Transverse colon (tissue), 4 donors: ENCODE results near the gene CDH22. TPM values are rescaled to one million over a fixed set of nuclear protein-coding genes. Genes with fewer than 3 reads are reported as not detected.

Experiments used
- DNase-seq: peaks from one replicate; pipeline ENCODE4 v3.0.0-alpha.2; 2019
- H3K27ac ChIP-seq, 4 donors: fragments of 200-600 bp; sonication (generic); 2 replicates each; pipeline ENCODE4 v1.5.1; 2016 to 2018; ENCODE audit warnings: inconsistent platforms in 4 of 4
- H3K27me3 ChIP-seq: fragments of 200-600 bp; sonication (generic); 2 replicates; pipeline ENCODE4 v1.5.1; 2017; ENCODE audit warnings: inconsistent platforms
- H3K36me3 ChIP-seq, 4 donors: fragments of 200-600 bp; sonication (generic); 2 replicates each; pipeline ENCODE4 v1.5.1; 2017 to 2019; ENCODE audit warnings: inconsistent platforms in 4 of 4
- H3K4me1 ChIP-seq, 4 donors: fragments of 200-600 bp; sonication (generic); 2 replicates each; pipeline ENCODE4 v1.5.1; 2017 to 2020; ENCODE audit warnings: inconsistent platforms in 4 of 4
- H3K4me3 ChIP-seq, 4 donors: fragments of 200-600 bp; sonication (generic); 1 replicate in 1 of 4; 2 replicates in 3 of 4; pipeline versions ENCODE4 v1.5.1 to v1.6.1; 2017 to 2019; ENCODE audit warnings: inconsistent platforms in 4 of 4
- H3K9me3 ChIP-seq, 2 donors: fragments of 200-600 bp; sonication (generic); 2 replicates each; pipeline ENCODE4 v1.5.1; 2017 to 2019; ENCODE audit warnings: inconsistent platforms in 2 of 2
- CTCF ChIP-seq, 5 experiments: fragments of 200-600 bp in 3 of 5; fragments of 450-650 bp in 2 of 5; sonication (generic) in 3 of 5; IDR thresholded peaks; 1 replicate in 2 of 5; 2 replicates in 3 of 5; pipeline ENCODE4 v1.5.1; 2016 to 2017; ENCODE audit warnings: antibody characterized with exemption in 5 of 5, inconsistent platforms in 3 of 5, mild to moderate bottlenecking in 2 of 5, moderate library complexity in 1 of 5
- EP300 ChIP-seq: sonication (generic); formaldehyde crosslinking; IDR thresholded peaks from one replicate; pipeline ENCODE4 v1.6.1; 2017; ENCODE audit warnings: antibody characterized with exemption, low read depth
- POLR2A ChIP-seq: fragments of 450-650 bp; IDR thresholded peaks from one replicate; pipeline ENCODE4 v1.6.1; 2016; ENCODE audit warnings: antibody characterized with exemption, mild to moderate bottlenecking, moderate library complexity
- POLR2AphosphoS5 ChIP-seq, 3 donors: sonication (generic); formaldehyde crosslinking; IDR thresholded peaks; one replicate each; pipeline ENCODE4 v1.6.1; 2016; ENCODE audit warnings: antibody characterized with exemption in 3 of 3
- WGBS, 2 donors: methylation state at CpG; one replicate each; pipeline ENCODE4 v1.1.5; 2018; ENCODE audit warnings: low coverage in 1 of 2; 5-methylcytosine and 5-hydroxymethylcytosine counted together
- in situ Hi-C, 4 donors: fragments of 200-750 bp; cut with MboI; loops; one replicate each; pipeline versions ENCODE4 v1.15.0 to v1.15.1; 2017; ENCODE audit warnings: low sequenced_read_pairs in 3 of 4, low pct_ligation_motif_present in 1 of 4, low pct_unique_long_range_greater_than_20kb in 1 of 4
- intact Hi-C: fragments of 100-400 bp; cut with DNase I; formaldehyde crosslinking; loops from one replicate; pipeline ENCODE4 v1.15.1; 2023; ENCODE audit warnings: low total_unique reads
- total RNA-seq, 4 donors: library from RNA; depleted of rRNA; stranded (reverse); fragments of >200 nt; gene quantifications; one replicate each; pipeline ENCODE4 v1.1.0, GENCODE V29; 2016

Gene CDH22
- total RNA-seq, 4 donors from 2014 or later = not detected

DNA sequence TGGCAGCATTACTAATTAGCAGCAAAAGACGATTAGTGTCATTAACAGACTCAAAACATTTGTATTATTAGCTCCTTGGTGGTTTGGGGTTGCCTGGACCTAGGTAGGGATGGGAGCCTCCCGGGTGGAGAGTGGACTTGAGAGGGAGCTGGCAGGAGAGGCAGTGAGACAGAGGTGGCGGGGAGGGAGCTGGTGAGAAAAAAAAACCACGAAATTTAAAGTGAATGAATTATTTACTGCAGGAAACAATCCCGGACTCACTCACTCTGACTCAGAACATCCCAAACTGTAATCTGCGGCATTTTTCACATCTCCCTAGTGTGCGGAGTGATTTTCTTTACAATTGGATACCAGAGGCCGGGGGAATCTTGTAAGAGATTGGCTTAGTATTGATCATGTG lies 14.3 kb upstream of the CDH22 start:
- H3K36me3 ChIP-seq = no peaks in the 10 kb centered on the region
- no peak overlapping the region for H3K27ac ChIP-seq
- intact Hi-C loops (no loop called here), in situ Hi-C loops (no loop called here)
- DNase-seq = no peak
- TF ChIP-seq POLR2AphosphoS5 (IDR thresholded peaks at IDR 0.05) (no peak), POLR2A (no peak), EP300 (no peak), CTCF (IDR thresholded peaks at IDR 0.05) (no peak)
- H3K4me1 ChIP-seq = no peaks in the 10 kb centered on the region
- H3K27me3 ChIP-seq = peaks cover 60% of the 10 kb centered on the region
- no peaks in the 10 kb centered on the region for H3K9me3 ChIP-seq
- H3K4me3 ChIP-seq = no peak overlapping the region
- WGBS, 2 donors = 35 to 65% methylated on average over 2 to 8 of the region's 8 CpGs

GRCh38 chr20:46317685-46318177 lies 9.4 kb upstream of the CDH22 start:
- no peak overlapping the region for H3K27ac ChIP-seq
- no peaks in the 10 kb centered on the region for H3K9me3 ChIP-seq
- WGBS, 2 donors = 48% methylated on average over 7 of the region's 7 CpGs; no CpG with 5 or more reads in 1 of the 2 donors
- H3K27me3 ChIP-seq = peaks cover 74% of the 10 kb centered on the region
- no peaks in the 10 kb centered on the region for H3K4me1 ChIP-seq
- DNase-seq = no peak
- no peak overlapping the region for H3K4me3 ChIP-seq
- no peaks in the 10 kb centered on the region for H3K36me3 ChIP-seq
- intact Hi-C loops (no loop called here), in situ Hi-C loops (no loop called here)
- TF ChIP-seq CTCF (IDR thresholded peaks at IDR 0.05) = no peak

GRCh38 chr20:46316984-46317684 lies 8.8 kb upstream of the CDH22 start:
- Histone ChIP-seq H3K4me1 (peaks cover 0 to 5% (median 2%) of the 10 kb centered on the region in 4 donors), H3K9me3 (no peaks in the 10 kb centered on the region), H3K36me3 (no peaks in the 10 kb centered on the region), H3K27ac (no peak overlapping the region), H3K4me3 (no peak overlapping the region), H3K27me3 (peaks cover 74% of the 10 kb centered on the region)
- intact Hi-C loops = no loop called here
- in situ Hi-C loops = no loop called here
- 37 to 38% methylated on average over 17 to 24 of the region's 24 CpGs for WGBS, 2 donors
- no peak for DNase-seq
- TF ChIP-seq POLR2A (no peak), POLR2AphosphoS5 (IDR thresholded peaks at IDR 0.05) (no peak), CTCF (IDR thresholded peaks at IDR 0.05) (no peak), EP300 (no peak)

DNA sequence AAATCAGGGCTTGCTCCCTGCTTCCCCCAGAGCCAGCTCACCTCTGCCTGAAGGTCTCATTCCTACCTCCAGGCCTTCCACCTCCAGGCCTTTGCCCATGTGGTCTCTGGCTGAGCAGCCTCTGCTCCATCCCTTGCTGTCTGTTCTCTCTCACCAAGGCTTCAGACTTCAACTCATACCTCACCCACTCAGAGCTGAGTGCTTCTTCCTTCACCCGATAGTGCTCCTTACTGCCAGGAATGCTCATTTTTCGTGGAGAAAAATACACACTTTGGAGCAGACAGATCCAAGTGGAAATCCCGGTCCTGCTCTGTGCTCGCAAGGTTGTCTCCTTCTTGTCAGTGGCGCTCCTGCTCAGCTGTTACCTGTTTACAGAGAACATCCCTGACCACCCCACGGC lies 7.0 kb upstream of the CDH22 start:
- in situ Hi-C loops = no loop called here
- H3K36me3 ChIP-seq = no peaks in the 10 kb centered on the region
- H3K4me1 ChIP-seq = peaks cover 0 to 5% (median 2%) of the 10 kb centered on the region in 4 donors
- 77% methylated on average over 6 of the region's 6 CpGs; no CpG with 5 or more reads in 1 of the 2 donors for WGBS, 2 donors
- peaks cover 86% of the 10 kb centered on the region for H3K27me3 ChIP-seq
- no peak overlapping the region for H3K4me3 ChIP-seq
- no peak for TF ChIP-seq POLR2A
- no peak for TF ChIP-seq POLR2AphosphoS5 (IDR thresholded peaks at IDR 0.05)
- no peak for TF ChIP-seq EP300
- TF ChIP-seq CTCF (IDR thresholded peaks at IDR 0.05) = no peak
- DNase-seq = no peak
- no peak overlapping the region for H3K27ac ChIP-seq
- intact Hi-C loops = no loop called here
- no peaks in the 10 kb centered on the region for H3K9me3 ChIP-seq
